ENCODE measurements around the gene TUT1.

Gene TUT1

GRCh38 chr11:62605467-62605866 is 14.1 kb upstream of the TUT1 start:
- Histone ChIP-seq H3K27me3 (ENCODE audit: low read depth, low read length) (no peaks in the 10 kb centered on the region), H3K9ac (ENCODE audit: low read length) (no peak overlapping the region), H4K20me1 (ENCODE audit: insufficient read depth, low read length) (no peaks in the 10 kb centered on the region), H3K79me2 (ENCODE audit: low read length) (peaks cover 13% of the 10 kb centered on the region), H3K4me1 (ENCODE audit: low read length) (peaks cover 4% of the 10 kb centered on the region), H3K9me3 (ENCODE audit: insufficient read depth, low read length) (no peaks in the 10 kb centered on the region), H3K27ac (ENCODE audit: low read length) (no peak overlapping the region), H3K4me3 (ENCODE audit: low read length) (no peak overlapping the region), H2AFZ (ENCODE audit: low read depth, low read length) (no peak overlapping the region), H3K4me2 (ENCODE audit: low read length) (no peak overlapping the region), H3K36me3 (replicated peaks; ENCODE audit: low read depth, low read length) (peaks cover 24% of the 10 kb centered on the region)
- TF ChIP-seq CTCF (IDR thresholded peaks at IDR 0.05; ENCODE audit: low read depth, low read length) = no peak
- TF ChIP-seq EZH2phosphoT487 (IDR thresholded peaks at IDR 0.05; ENCODE audit: low read depth) = no peak

DNA sequence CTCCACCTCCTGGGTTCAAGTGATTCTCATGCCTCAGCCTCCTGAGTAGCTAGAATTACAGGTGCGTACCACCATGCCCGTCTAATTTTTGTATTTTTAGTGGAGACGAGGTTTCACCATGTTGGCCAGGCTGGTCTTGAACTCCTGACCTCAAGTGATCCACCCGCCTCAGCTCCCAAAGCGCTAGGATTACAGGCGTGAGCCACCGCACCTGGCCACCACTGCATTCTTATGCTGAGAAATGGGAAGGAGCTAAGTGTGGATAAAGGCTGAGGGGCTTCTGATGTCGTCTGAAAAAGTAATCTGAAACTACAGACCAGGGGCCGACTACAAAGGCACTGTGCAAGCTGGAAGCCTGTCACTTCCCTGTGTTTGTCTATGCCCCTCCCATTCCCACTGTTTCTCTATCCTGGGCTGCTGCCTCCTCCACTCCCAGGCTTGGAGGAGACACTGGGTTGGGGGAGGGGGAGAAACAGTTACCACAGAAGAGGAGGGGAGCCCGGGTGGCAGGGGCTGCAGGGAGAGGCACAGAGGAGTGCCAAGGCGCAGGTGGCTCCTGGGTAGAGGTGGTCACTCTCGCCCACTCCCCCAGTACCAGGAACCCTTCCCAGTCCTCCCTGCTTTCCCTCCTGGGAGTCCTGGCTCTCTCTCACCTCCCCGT is 13.3 kb upstream of the TUT1 start:
- Histone ChIP-seq H3K27me3 (ENCODE audit: low read depth, low read length) (no peaks in the 10 kb centered on the region), H3K4me1 (ENCODE audit: low read length) (peaks cover 12% of the 10 kb centered on the region), H2AFZ (ENCODE audit: low read depth, low read length) (no peak overlapping the region), H3K4me3 (ENCODE audit: low read length) (no peak overlapping the region), H3K79me2 (ENCODE audit: low read length) (peaks cover 20% of the 10 kb centered on the region), H4K20me1 (ENCODE audit: insufficient read depth, low read length) (no peaks in the 10 kb centered on the region), H3K27ac (ENCODE audit: low read length) (no peak overlapping the region), H3K9me3 (ENCODE audit: insufficient read depth, low read length) (no peaks in the 10 kb centered on the region), H3K9ac (ENCODE audit: low read length) (no peak overlapping the region), H3K36me3 (replicated peaks; ENCODE audit: low read depth, low read length) (peaks cover 26% of the 10 kb centered on the region), H3K4me2 (ENCODE audit: low read length) (no peak overlapping the region)
- TF ChIP-seq CTCF (IDR thresholded peaks at IDR 0.05; ENCODE audit: low read depth, low read length) (no peak), EZH2phosphoT487 (IDR thresholded peaks at IDR 0.05; ENCODE audit: low read depth) (no peak)

DNA sequence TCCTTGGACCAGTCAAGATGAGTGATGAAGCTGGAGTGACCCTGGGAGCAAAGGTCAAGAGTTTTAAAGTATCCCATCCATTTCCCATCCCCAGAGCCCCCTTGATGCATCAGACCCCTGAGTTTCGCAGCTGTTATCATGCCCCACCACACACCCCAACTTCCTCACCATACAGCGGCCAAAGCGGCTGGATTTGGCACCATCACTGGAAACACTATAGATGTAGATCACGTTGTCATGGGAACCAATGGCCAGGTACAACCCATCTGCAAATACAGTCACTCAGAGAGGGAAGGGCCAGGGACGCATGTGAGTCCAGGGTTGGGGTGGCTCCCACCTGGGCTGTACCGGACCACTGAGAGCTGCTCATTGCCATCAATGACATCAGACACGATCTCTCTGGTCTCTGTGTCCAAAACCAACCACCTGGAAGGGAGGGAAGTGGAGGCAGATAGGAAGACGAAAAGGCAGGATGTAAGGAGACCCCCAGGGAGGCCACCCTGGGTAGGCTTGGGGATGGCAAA is 12.5 kb upstream of the TUT1 start:
- no peak overlapping the region for H3K27ac ChIP-seq (ENCODE audit: low read length)
- peaks cover 28% of the 10 kb centered on the region for H3K79me2 ChIP-seq (ENCODE audit: low read length)
- TF ChIP-seq EZH2phosphoT487 (IDR thresholded peaks at IDR 0.05; ENCODE audit: low read depth) (no peak), CTCF (IDR thresholded peaks at IDR 0.05; ENCODE audit: low read depth, low read length) (no peak)
- no peaks in the 10 kb centered on the region for H3K9me3 ChIP-seq (ENCODE audit: insufficient read depth, low read length)
- no peaks in the 10 kb centered on the region for H4K20me1 ChIP-seq (ENCODE audit: insufficient read depth, low read length)
- peaks cover 30% of the 10 kb centered on the region for H3K36me3 ChIP-seq (replicated peaks; ENCODE audit: low read depth, low read length)
- H2AFZ ChIP-seq (ENCODE audit: low read depth, low read length) = no peak overlapping the region
- no peak overlapping the region for H3K9ac ChIP-seq (ENCODE audit: low read length)
- no peak overlapping the region for H3K4me3 ChIP-seq (ENCODE audit: low read length)
- no peaks in the 10 kb centered on the region for H3K27me3 ChIP-seq (ENCODE audit: low read depth, low read length)
- peaks cover 20% of the 10 kb centered on the region for H3K4me1 ChIP-seq (ENCODE audit: low read length)
- no peak overlapping the region for H3K4me2 ChIP-seq (ENCODE audit: low read length)

GRCh38 chr11:62603072-62603408 is 11.7 kb upstream of the TUT1 start:
- H3K4me1 ChIP-seq (ENCODE audit: low read length) = peaks cover 25% of the 10 kb centered on the region
- H3K4me3 ChIP-seq (ENCODE audit: low read length) = no peak overlapping the region
- H4K20me1 ChIP-seq (ENCODE audit: insufficient read depth, low read length) = no peaks in the 10 kb centered on the region
- TF ChIP-seq EZH2phosphoT487 (IDR thresholded peaks at IDR 0.05; ENCODE audit: low read depth) = no peak
- no peak for TF ChIP-seq CTCF (IDR thresholded peaks at IDR 0.05; ENCODE audit: low read depth, low read length)
- H2AFZ ChIP-seq (ENCODE audit: low read depth, low read length) = no peak overlapping the region
- H3K36me3 ChIP-seq (replicated peaks; ENCODE audit: low read depth, low read length) = peaks cover 38% of the 10 kb centered on the region
- H3K9me3 ChIP-seq (ENCODE audit: insufficient read depth, low read length) = no peaks in the 10 kb centered on the region
- no peaks in the 10 kb centered on the region for H3K27me3 ChIP-seq (ENCODE audit: low read depth, low read length)
- no peak overlapping the region for H3K9ac ChIP-seq (ENCODE audit: low read length)
- H3K4me2 ChIP-seq (ENCODE audit: low read length) = no peak overlapping the region
- peaks cover 36% of the 10 kb centered on the region for H3K79me2 ChIP-seq (ENCODE audit: low read length)
- no peak overlapping the region for H3K27ac ChIP-seq (ENCODE audit: low read length)
